ENCODE results near the gene DPH7. TPM values are rescaled to one million over a fixed set of nuclear protein-coding genes. Genes with fewer than 3 reads are reported as not detected.
"Not testable (repeated sequence)": the region's sequence is repeated elsewhere in the genome, so short reads cannot be mapped to it uniquely, and the experiment has no call there.

Gene DPH7
- total and polyA plus RNA-seq, 4 donors, result 7.9 to 18.9 (median 12.3) TPM

GRCh38 chr9:137569609-137570203 lies 9.0 kb downstream of the DPH7 start:
- no peaks in the 10 kb centered on the region for H3K4me1 ChIP-seq (ENCODE audit: control insufficient read depth in 4 of 4, insufficient read depth in 4 of 4, low read length in 3 of 4)
- DNase-seq (ENCODE audit: low spot score), result no peak
- TF ChIP-seq YY1 (IDR thresholded peaks at IDR 0.05) (no peak), EGR1 (IDR thresholded peaks at IDR 0.05; ENCODE audit: low read depth in 2 of 2) (no peak), GABPA (IDR thresholded peaks at IDR 0.05 in 1 of 2, conservative IDR thresholded peaks at IDR 0.05 in 1 of 2) (no peak), JUND (IDR thresholded peaks at IDR 0.05) (no peak), ZBTB33 (IDR thresholded peaks at IDR 0.05) (no peak), REST (IDR thresholded peaks at IDR 0.05) (no peak), RXRA (IDR thresholded peaks at IDR 0.05) (no peak), SP1 (IDR thresholded peaks at IDR 0.05) (no peak), HNF4G (IDR thresholded peaks at IDR 0.05) (no peak), RAD21 (IDR thresholded peaks at IDR 0.05) (no peak), CTCF (IDR thresholded peaks at IDR 0.05; ENCODE audit: low read depth, low read length, missing input control) (no peak)
- WGBS, result 94% methylated on average over 5 of the region's 5 CpGs
- H3K9me3 ChIP-seq (ENCODE audit: control insufficient read depth in 4 of 4, low read length in 3 of 4), result no peaks in the 10 kb centered on the region
- H3K27ac ChIP-seq (ENCODE audit: low read depth in 1 of 2, low read length in 2 of 2), result no peak overlapping the region
- no peak overlapping the region for H3K9ac ChIP-seq (ENCODE audit: low read depth in 1 of 2, low read length in 2 of 2)
- H3K4me3 ChIP-seq (ENCODE audit: low read depth in 1 of 3, low read length in 3 of 3), result no peak overlapping the region
- no peaks in the 10 kb centered on the region for H3K27me3 ChIP-seq (ENCODE audit: control insufficient read depth in 4 of 4, insufficient read depth in 4 of 4, low read length in 3 of 4)
- peaks cover 7 to 23% (median 10%) of the 10 kb centered on the region in 4 donors for H3K36me3 ChIP-seq (ENCODE audit: control insufficient read depth in 4 of 4, insufficient read depth in 3 of 4, low read depth in 1 of 4, low read length in 3 of 4)

GRCh38 chr9:137568445-137568844 lies 10.3 kb downstream of the DPH7 start:
- peaks cover 12 to 27% (median 15%) of the 10 kb centered on the region in 4 donors for H3K36me3 ChIP-seq (ENCODE audit: control insufficient read depth in 4 of 4, insufficient read depth in 3 of 4, low read depth in 1 of 4, low read length in 3 of 4)
- not testable (repeated sequence) for H3K4me1 ChIP-seq (ENCODE audit: control insufficient read depth in 4 of 4, insufficient read depth in 4 of 4, low read length in 3 of 4); H3K27ac ChIP-seq (ENCODE audit: low read depth in 1 of 2, low read length in 2 of 2); H3K27me3 ChIP-seq (ENCODE audit: control insufficient read depth in 4 of 4, insufficient read depth in 4 of 4, low read length in 3 of 4); H3K9ac ChIP-seq (ENCODE audit: low read depth in 1 of 2, low read length in 2 of 2); DNase-seq (ENCODE audit: low spot score); H3K4me3 ChIP-seq (ENCODE audit: low read depth in 1 of 3, low read length in 3 of 3); H3K9me3 ChIP-seq (ENCODE audit: control insufficient read depth in 4 of 4, low read length in 3 of 4)
- 90% methylated on average over 5 of the region's 5 CpGs for WGBS

All from liver (tissue), 9 donors.